GM23248 (cell line): ENCODE measurements around the gene RASSF5. TPM values are rescaled to one million over a fixed set of nuclear protein-coding genes. Genes with fewer than 3 reads are reported as not detected.
A peak's percentile ranks its signal among the peaks of the same experiment; 100 is the strongest.

ENCODE experiments used
- DNase-seq: peaks from one replicate; pipeline ENCODE4 v3.0.0-alpha.2; 2015
- H2AFZ ChIP-seq: fragments of 200-600 bp; sonication (generic); 2 replicates; pipeline ENCODE4 v1.6.1; 2016; ENCODE audit warnings: antibody characterized with exemption
- H3F3A ChIP-seq: fragments of 200-600 bp; sonication (generic); 2 replicates; pipeline ENCODE4 v1.6.1; 2016; ENCODE audit warnings: mild to moderate bottlenecking, antibody characterized with exemption, mixed run types; ENCODE audit not compliant: insufficient read depth
- H3K27ac ChIP-seq: fragments of 200-600 bp; sonication (generic); 2 replicates; pipeline ENCODE4 v1.5.1; 2016; ENCODE audit warnings: mild to moderate bottlenecking
- H3K27me3 ChIP-seq: fragments of 200-600 bp; sonication (generic); replicated peaks from 2 replicates; pipeline ENCODE4 v1.6.1; 2016; ENCODE audit warnings: mild to moderate bottlenecking; ENCODE audit not compliant: insufficient read depth
- H3K36me3 ChIP-seq: fragments of 200-600 bp; sonication (generic); 2 replicates; pipeline ENCODE4 v1.6.1; 2016; ENCODE audit warnings: low read depth, mild to moderate bottlenecking
- H3K4me1 ChIP-seq: fragments of 200-600 bp; sonication (generic); 2 replicates; pipeline ENCODE4 v1.6.1; 2016; ENCODE audit warnings: mild to moderate bottlenecking; ENCODE audit not compliant: insufficient read depth
- H3K4me2 ChIP-seq: fragments of 200-600 bp; sonication (generic); one replicate; pipeline ENCODE4 v1.6.1; 2016; ENCODE audit warnings: mild to moderate bottlenecking; ENCODE audit not compliant: unreplicated experiment
- H3K4me3 ChIP-seq: fragments of 200-600 bp; sonication (generic); 2 replicates; pipeline ENCODE4 v1.5.1; 2016; ENCODE audit warnings: mild to moderate bottlenecking
- H3K79me2 ChIP-seq: fragments of 200-600 bp; sonication (generic); 2 replicates; pipeline ENCODE4 v1.6.1; 2016; ENCODE audit warnings: mild to moderate bottlenecking; ENCODE audit not compliant: insufficient read depth
- H3K9ac ChIP-seq: fragments of 200-600 bp; sonication (generic); 2 replicates; pipeline ENCODE4 v1.6.1; 2016; ENCODE audit warnings: mild to moderate bottlenecking
- H3K9me2 ChIP-seq: fragments of 200-600 bp; sonication (generic); 2 replicates; pipeline ENCODE4 v1.6.1; 2016; ENCODE audit warnings: mixed run types, mild to moderate bottlenecking, moderate library complexity; ENCODE audit not compliant: insufficient read depth
- H3K9me3 ChIP-seq: fragments of 200-600 bp; sonication (generic); one replicate; pipeline ENCODE4 v1.6.1; 2017; ENCODE audit warnings: low read depth
- H4K20me1 ChIP-seq: fragments of 200-600 bp; sonication (generic); 2 replicates; pipeline ENCODE4 v1.6.0; 2016; ENCODE audit not compliant: insufficient read depth
- EZH2 ChIP-seq: fragments of 200-600 bp; sonication (generic); IDR thresholded peaks from 2 replicates; pipeline ENCODE4 v1.6.1; 2018; ENCODE audit warnings: antibody characterized with exemption, mild to moderate bottlenecking; ENCODE audit not compliant: insufficient read depth, poor library complexity, severe bottlenecking
- EZH2phosphoT487 ChIP-seq: fragments of 200-600 bp; sonication (generic); IDR thresholded peaks from 2 replicates; pipeline ENCODE4 v1.6.1; 2018; ENCODE audit warnings: antibody characterized with exemption, moderate library complexity, mild to moderate bottlenecking, low read depth; ENCODE audit not compliant: insufficient read depth
- WGBS, 2 experiments: methylation state at CpG; one replicate each; pipeline ENCODE4 v1.1.6; 2015 to 2017; ENCODE audit warnings: low lambda C conversion rate in 2 of 2, low coverage in 1 of 2; ENCODE audit errors: missing lambda C conversion rate in 2 of 2; 5-methylcytosine and 5-hydroxymethylcytosine counted together
- in situ Hi-C: fragments of 300-500 bp; cut with MboI; formaldehyde crosslinking; loops from 2 replicates; pipeline ENCODE4 v1.15.0; 2020
- polyA plus RNA-seq: library from polyadenylated mRNA; unstranded; fragments of >200 nt; fragmentation: Nextera tagmentation; extraction: Ambion mirVana; gene quantifications from 2 replicates; pipeline ENCODE4 v1.2.1, GENCODE V29; 2016
- total RNA-seq: library from RNA; depleted of rRNA; stranded (reverse); fragments of >200 nt; shearing (Covaris generic); gene quantifications from 2 replicates; pipeline ENCODE4 v1.2.3, GENCODE V29; 2014

The RASSF5 gene
- total and polyA plus RNA-seq, 2 experiments from 2014 or later = 0.22 to 0.48 TPM

DNA sequence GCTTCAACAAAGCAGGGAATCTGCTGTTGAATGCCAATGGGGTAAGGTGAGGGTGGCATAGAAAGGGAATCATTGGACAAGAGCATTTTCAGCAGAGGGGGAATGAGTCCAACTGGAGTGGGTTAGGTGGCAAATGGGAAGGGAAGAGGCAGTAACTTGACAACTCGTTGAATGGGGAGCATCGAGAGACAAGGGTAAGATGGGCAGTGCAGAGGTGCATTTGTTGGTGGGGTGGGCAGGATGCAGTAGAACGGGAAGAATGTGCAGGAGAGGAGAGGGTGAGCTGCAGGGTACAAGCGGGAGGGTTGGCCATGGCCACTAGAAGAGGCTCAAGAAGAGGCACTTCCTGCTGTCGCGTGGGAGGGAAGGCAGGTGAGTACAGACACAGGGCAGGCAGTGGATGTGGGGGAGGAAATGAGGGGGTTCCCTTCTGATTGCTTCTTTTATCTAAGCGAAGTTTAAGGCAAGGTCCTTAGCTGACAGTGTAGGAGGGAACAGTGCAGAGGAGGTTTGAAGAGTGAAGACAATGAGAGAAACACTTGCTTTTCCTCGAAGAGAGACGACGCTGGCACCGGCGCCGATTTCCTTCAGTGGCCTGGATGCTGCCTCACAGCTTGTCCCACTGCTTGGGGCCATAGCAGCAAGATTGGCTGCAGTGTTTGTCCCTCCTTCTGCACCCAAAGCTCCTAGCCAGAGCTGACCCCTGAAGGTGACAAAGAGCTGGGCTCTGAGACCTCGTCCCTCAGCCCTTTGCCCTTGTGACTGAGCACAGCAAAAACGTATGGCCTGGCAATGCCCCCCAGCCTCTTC is 40.3 kb upstream of the RASSF5 start:
- Histone ChIP-seq H3K4me1 (peaks cover 32% of the 10 kb centered on the region), H4K20me1 (no peaks in the 10 kb centered on the region), H3K9me3 (no peaks in the 10 kb centered on the region), H3F3A (peaks cover 43% of the 10 kb centered on the region), H3K9ac (no peak overlapping the region), H3K36me3 (peaks cover 7% of the 10 kb centered on the region), H3K27me3 (no peaks in the 10 kb centered on the region), H3K27ac (no peak overlapping the region), H3K9me2 (no peaks in the 10 kb centered on the region), H3K79me2 (no peaks in the 10 kb centered on the region), H3K4me2 (no peak overlapping the region), H3K4me3 (no peak overlapping the region), H2AFZ (no peak overlapping the region)
- in situ Hi-C loops = no loop called here
- 38 to 42% methylated on average over 15 of the region's 15 CpGs for WGBS, 2 experiments
- DNase-seq = no peak
- TF ChIP-seq EZH2phosphoT487 (no peak), EZH2 (no peak)

DNA sequence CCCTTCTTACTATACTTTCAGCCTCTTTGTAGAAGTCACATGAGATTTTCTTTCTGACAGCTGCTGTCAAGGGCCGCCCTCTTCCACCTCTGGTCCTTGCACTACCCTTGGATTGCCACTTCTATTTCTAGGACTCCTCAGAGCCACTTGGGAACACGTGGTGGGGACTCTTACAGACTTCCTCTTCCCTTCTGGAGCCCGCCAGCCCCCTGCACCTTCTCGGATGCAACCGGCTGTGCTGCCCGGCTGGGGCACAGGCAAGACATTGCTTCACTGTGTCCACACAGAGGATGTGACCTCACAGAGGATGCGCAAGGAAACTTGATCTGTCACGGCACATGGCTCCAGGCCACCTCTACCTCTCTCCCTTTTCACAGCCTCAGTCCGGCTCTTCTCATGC is 39.4 kb upstream of the RASSF5 start:
- Histone ChIP-seq H3F3A (peaks cover 47% of the 10 kb centered on the region), H3K4me3 (no peak overlapping the region), H3K79me2 (no peaks in the 10 kb centered on the region), H3K27ac (no peak overlapping the region), H4K20me1 (no peaks in the 10 kb centered on the region), H3K4me2 (no peak overlapping the region), H3K4me1 (peaks cover 41% of the 10 kb centered on the region), H3K27me3 (no peaks in the 10 kb centered on the region), H3K36me3 (no peaks in the 10 kb centered on the region; the same call in 1 of the 2 replicates), H3K9ac (no peak overlapping the region), H3K9me2 (no peaks in the 10 kb centered on the region), H2AFZ (no peak overlapping the region), H3K9me3 (no peaks in the 10 kb centered on the region)
- TF ChIP-seq EZH2 (no peak), EZH2phosphoT487 (no peak)
- WGBS, 2 experiments = 64 to 70% methylated on average over 9 of the region's 9 CpGs
- DNase-seq = no peak
- in situ Hi-C loops = no loop called here

GRCh38 chr1:206468571-206468970 is 38.8 kb upstream of the RASSF5 start:
- Histone ChIP-seq H3K27ac (no peak overlapping the region), H3F3A (peaks cover 42% of the 10 kb centered on the region), H4K20me1 (no peaks in the 10 kb centered on the region), H3K9ac (no peak overlapping the region), H2AFZ (no peak overlapping the region), H3K9me3 (no peaks in the 10 kb centered on the region), H3K27me3 (no peaks in the 10 kb centered on the region), H3K4me2 (no peak overlapping the region), H3K79me2 (no peaks in the 10 kb centered on the region), H3K9me2 (no peaks in the 10 kb centered on the region), H3K36me3 (no peaks in the 10 kb centered on the region), H3K4me3 (no peak overlapping the region), H3K4me1 (peaks cover 42% of the 10 kb centered on the region)
- 71 to 82% methylated on average over 3 of the region's 3 CpGs for WGBS, 2 experiments
- TF ChIP-seq EZH2 (no peak), EZH2phosphoT487 (no peak)
- DNase-seq = no peak
- in situ Hi-C loops = no loop called here

DNA sequence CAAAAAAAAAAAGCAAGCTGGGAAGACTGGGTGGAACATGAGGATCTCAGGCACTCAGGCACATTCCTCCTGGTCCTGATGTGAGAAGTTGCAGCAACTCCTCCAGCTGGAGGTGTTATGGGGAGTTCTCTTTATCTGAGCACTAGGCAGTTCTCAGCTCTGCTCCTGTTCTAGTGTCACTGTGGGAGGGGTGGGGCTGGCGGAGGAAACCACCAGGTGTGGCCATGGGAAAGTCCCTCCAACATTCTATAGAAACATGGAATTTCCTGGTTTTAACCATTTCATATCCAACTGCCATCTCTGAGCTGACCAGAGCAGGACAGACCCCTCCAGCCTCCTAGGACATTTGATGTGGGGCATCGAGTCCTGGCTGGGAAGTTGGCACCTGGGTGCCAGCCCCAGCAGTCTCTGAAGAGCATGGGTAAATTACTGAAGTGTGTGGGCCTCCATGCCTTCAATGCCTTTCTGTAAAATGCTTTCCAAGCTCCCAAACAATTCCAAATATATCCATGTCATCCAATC is 37.9 kb upstream of the RASSF5 start:
- H3K9ac ChIP-seq = peak overlapping the region; percentile 82
- peaks cover 33% of the 10 kb centered on the region for H3F3A ChIP-seq
- H3K9me3 ChIP-seq = no peaks in the 10 kb centered on the region
- no peaks in the 10 kb centered on the region for H3K9me2 ChIP-seq
- H3K27me3 ChIP-seq = no peaks in the 10 kb centered on the region
- TF ChIP-seq EZH2phosphoT487 = no peak
- TF ChIP-seq EZH2 = no peak
- H3K4me1 ChIP-seq = peaks cover 37% of the 10 kb centered on the region
- H3K79me2 ChIP-seq = no peaks in the 10 kb centered on the region
- peak overlapping the region; percentile 75 for H3K27ac ChIP-seq
- 53% methylated on average over 2 of the region's 2 CpGs for WGBS, 2 experiments
- no peaks in the 10 kb centered on the region for H4K20me1 ChIP-seq
- H3K36me3 ChIP-seq = no peaks in the 10 kb centered on the region
- no peak for DNase-seq
- in situ Hi-C loops = no loop called here
- H2AFZ ChIP-seq = peak overlapping the region; percentile 86
- peak overlapping the region; percentile 92 for H3K4me3 ChIP-seq
- peak overlapping the region; percentile 97 for H3K4me2 ChIP-seq
